Mesodermal cell (in vitro differentiated cells): ENCODE results near the gene VPS29.
"Not testable (repeated sequence)": the region's sequence is repeated elsewhere in the genome, so short reads cannot be mapped to it uniquely, and the experiment has no call there.

Experiments
- H3K27ac ChIP-seq: 2 replicates; pipeline ENCODE4 v1.7.0; 2013; ENCODE audit warnings: mild to moderate bottlenecking, low read depth, low read length, moderate library complexity; ENCODE audit not compliant: severe bottlenecking
- H3K36me3 ChIP-seq: 2 replicates; pipeline ENCODE4 v1.7.1; 2013; ENCODE audit warnings: mild to moderate bottlenecking, low read length, moderate library complexity; ENCODE audit not compliant: control insufficient read depth, insufficient read depth
- H3K4me1 ChIP-seq: one replicate; pipeline ENCODE4 v1.7.1; 2013; ENCODE audit warnings: mild to moderate bottlenecking, low read length; ENCODE audit not compliant: insufficient read depth, control insufficient read depth, poor library complexity, severe bottlenecking
- H3K4me3 ChIP-seq: 2 replicates; pipeline ENCODE4 v1.7.0; 2013; ENCODE audit warnings: low read length, control low read depth, mild to moderate bottlenecking; ENCODE audit not compliant: insufficient read depth, poor library complexity, severe bottlenecking; ENCODE audit errors: extremely low read depth
- H3K9me3 ChIP-seq: 2 replicates; pipeline ENCODE4 v1.7.1; 2013; ENCODE audit warnings: mild to moderate bottlenecking, low read length, moderate library complexity; ENCODE audit not compliant: control insufficient read depth
- WGBS, 2 experiments: methylation state at CpG; one replicate each; pipeline ENCODE4 v1.1.5; 2013; ENCODE audit warnings: missing lambda C conversion rate in 2 of 2; ENCODE audit not compliant: insufficient coverage in 2 of 2; 5-methylcytosine and 5-hydroxymethylcytosine counted together

The VPS29 gene

DNA sequence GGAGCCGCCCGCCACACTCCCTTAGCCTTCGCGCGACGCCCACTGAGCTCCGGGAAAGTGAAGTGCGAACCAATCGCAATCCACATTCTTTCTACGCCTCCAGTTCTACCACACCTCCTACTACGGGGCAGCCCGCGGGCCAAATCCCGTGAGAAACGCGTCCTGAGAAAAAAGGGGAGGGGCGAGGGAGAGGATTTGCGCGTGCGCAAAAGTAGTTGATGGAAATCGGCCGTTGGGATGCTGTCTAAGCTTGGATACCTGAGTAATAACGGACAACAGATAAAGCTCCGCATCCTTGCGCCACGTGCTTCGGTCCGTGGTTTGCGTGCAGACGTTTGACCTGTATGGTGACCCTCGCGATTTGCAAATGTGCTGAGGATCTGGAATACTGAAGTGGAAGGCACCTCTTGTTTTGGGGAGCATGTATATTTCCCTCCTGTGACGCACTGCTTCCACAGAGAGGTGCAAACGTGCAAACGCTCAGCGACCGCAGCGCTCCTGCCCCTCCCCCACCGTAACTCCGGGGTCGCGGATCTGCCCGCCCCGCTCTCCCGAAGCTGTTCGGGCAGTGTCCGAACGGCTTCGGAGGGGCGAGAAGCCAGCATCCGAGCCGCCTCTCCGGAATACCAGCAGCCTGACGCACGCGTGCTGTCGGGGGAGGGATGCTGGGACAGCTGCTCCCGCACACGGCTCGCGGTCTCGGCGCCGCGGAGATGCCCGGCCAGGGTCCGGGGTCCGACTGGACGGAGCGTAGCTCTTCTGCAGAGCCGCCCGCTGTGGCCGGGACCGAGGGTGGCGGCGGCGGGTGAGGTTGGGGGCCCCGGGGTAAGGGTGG lies 33.5 kb downstream of the VPS29 start, which contains the start of the genes FAM216A and GPN3:
TSS of gene FAM216A (plus strand) at position 632 of the 835 bp plus-strand sequence. CDS start at position 663, 31 bp downstream.
TSS of gene GPN3 (minus strand) at position 44 of the 835 bp plus-strand sequence. CDS start 54 bp downstream, outside the sequence.
- Histone ChIP-seq H3K4me3 (peak within 1 kb of the TSS; percentile 85), H3K9me3 (no peaks in the 10 kb centered on the region), H3K27ac (peak within 1 kb of the TSS; percentile 98), H3K36me3 (peaks cover 17% of the 10 kb centered on the region), H3K4me1 (peaks cover 7% of the 10 kb centered on the region)
- WGBS, 2 experiments, result 0% methylated on average over 54 to 70 of the region's 78 CpGs

DNA sequence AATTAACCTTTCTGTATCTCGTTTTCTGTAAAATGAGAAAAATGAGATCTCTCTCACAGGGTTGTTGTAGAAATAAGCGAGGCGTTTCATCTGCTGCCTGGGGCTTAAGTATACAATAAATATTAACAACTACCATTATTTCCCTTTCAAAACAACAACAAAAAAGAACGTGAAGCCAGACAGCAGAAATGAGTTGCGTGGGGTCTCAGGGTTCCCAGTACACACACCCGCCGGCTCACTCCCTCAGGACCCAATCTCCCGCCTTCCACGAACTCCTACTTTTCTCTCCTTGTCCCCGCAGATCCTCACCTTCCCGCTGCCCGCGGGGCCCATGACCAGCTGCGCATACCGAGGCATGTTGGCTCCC lies 34.1 kb downstream of the VPS29 start:
- Histone ChIP-seq H3K4me1 (peaks cover 7% of the 10 kb centered on the region), H3K4me3 (peak overlapping the region; percentile 85), H3K36me3 (peaks cover 20% of the 10 kb centered on the region), H3K27ac (peak overlapping the region; percentile 98), H3K9me3 (no peaks in the 10 kb centered on the region)
- WGBS, 2 experiments, result 0% methylated on average over 11 to 12 of the region's 15 CpGs

DNA sequence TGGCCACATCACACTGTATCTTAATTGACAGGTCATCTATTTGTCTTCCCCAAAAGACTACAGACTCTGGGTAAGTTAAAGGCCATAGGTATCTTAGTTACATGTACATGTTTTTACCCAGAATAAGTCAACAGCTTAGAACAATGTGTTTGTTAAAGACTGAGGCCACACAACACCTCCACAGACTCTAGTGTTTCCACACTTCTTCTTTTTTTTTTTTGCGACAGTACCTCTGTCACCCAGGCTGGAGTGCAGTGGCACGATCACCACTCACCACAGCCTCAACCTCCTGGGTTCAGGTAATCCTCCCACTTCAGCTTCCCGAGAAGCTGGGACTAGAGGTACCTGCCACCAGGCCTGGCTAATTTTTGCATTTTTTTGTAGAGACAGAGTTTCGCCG lies 35.1 kb downstream of the VPS29 start:
- Histone ChIP-seq H3K27ac (no peak overlapping the region), H3K9me3 (no peaks in the 10 kb centered on the region), H3K4me3 (peak overlapping the region; percentile 85), H3K36me3 (peaks cover 26% of the 10 kb centered on the region), H3K4me1 (peaks cover 7% of the 10 kb centered on the region)
- 85 to 89% methylated on average over 5 of the region's 5 CpGs for WGBS, 2 experiments

- not testable (repeated sequence) for H3K4me3 ChIP-seq, H3K4me1 ChIP-seq, H3K9me3 ChIP-seq, H3K27ac ChIP-seq
- WGBS, 2 experiments, result 94 to 96% methylated on average over 11 of the region's 11 CpGs
- H3K36me3 ChIP-seq, result peaks cover 32% of the 10 kb centered on the region
Measured at GRCh38 chr12:110465765-110466164, 36.1 kb downstream of the VPS29 start.

DNA sequence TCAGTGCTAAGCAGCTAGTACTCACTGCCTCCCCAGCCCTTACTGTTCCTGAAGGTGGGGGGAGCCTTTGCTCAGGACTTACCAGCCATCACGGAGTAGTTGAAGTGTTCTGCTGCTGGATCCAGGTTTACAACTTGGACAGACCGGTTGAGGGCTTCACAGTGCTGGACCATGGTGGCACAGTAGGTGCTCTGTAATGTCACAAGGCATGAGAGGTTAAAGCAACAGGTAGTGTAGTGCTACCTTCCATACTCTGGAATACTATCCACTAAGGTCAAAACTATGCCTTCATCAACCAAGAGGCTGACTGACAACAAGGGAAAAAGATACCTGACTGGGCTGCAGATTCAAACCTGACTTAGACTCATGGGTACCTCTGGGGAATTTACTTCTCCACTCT lies 36.9 kb downstream of the VPS29 start:
- H3K27ac ChIP-seq, result no peak overlapping the region
- H3K4me1 ChIP-seq, result peaks cover 6% of the 10 kb centered on the region
- H3K4me3 ChIP-seq, result no peak overlapping the region
- no peaks in the 10 kb centered on the region for H3K9me3 ChIP-seq
- peaks cover 38% of the 10 kb centered on the region for H3K36me3 ChIP-seq
- 94% methylated on average over 2 of the region's 2 CpGs; no CpG with 5 or more reads in 1 of the 2 experiments for WGBS, 2 experiments

- H3K36me3 ChIP-seq, result peaks cover 70% of the 10 kb centered on the region
- H3K4me3 ChIP-seq, H3K9me3 ChIP-seq, H3K4me1 ChIP-seq, H3K27ac ChIP-seq: not testable (repeated sequence)
- WGBS, 2 experiments, result 94% methylated on average over 2 to 3 of the region's 5 CpGs
Measured at GRCh38 chr12:110461189-110461588, 40.7 kb downstream of the VPS29 start.

- Histone ChIP-seq H3K4me1 (no peaks in the 10 kb centered on the region), H3K27ac (no peak overlapping the region), H3K36me3 (peaks cover 79% of the 10 kb centered on the region), H3K4me3 (no peak overlapping the region), H3K9me3 (no peaks in the 10 kb centered on the region)
- 100% methylated on average over 1 of the region's 4 CpGs; no CpG with 5 or more reads in 1 of the 2 experiments for WGBS, 2 experiments
Measured at GRCh38 chr12:110458756-110459155, 43.2 kb downstream of the VPS29 start.

DNA sequence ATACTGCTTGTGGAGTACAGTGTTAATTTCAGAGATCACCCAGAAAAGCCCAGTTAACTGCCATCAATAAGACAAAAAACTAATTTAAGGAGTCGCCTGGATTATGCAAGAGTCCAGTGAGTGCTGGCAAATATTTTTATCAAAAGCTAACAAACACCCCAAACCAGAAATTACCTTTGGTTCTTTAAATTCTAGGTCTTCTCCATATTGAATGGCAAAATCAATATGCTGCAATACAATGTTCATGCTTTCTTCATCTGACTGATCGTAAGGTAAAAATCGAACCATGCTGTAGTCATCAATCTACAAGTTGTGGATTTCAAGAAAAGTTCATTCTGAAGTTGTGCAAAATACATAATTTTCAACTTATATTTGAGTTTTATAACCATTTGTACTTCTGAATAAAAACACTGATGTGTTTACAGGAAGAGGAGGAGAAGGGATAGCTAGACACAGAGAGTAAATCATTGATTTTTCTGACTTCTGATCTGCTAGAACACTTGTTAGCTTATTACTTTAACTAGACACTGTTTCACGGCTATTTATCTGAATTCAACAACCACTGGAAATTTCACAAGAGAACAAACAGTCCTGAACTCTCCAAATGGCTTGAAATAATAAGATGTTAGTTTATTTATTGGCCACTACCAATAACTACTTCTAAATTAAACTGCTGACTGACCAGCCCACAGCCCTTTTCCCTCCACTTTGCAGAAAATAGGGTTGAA lies 48.2 kb downstream of the VPS29 start:
- WGBS, 2 experiments, result 95 to 100% methylated on average over 3 of the region's 4 CpGs
- Histone ChIP-seq H3K4me3 (no peak overlapping the region), H3K36me3 (peaks cover 65% of the 10 kb centered on the region), H3K9me3 (no peaks in the 10 kb centered on the region), H3K4me1 (no peaks in the 10 kb centered on the region), H3K27ac (no peak overlapping the region)

GRCh38 chr12:110451263-110451662 lies 50.6 kb downstream of the VPS29 start:
- 100% methylated on average over 1 of the region's 1 CpG for WGBS, 2 experiments
- Histone ChIP-seq H3K4me3 (no peak overlapping the region), H3K27ac (no peak overlapping the region), H3K9me3 (no peaks in the 10 kb centered on the region), H3K4me1 (no peaks in the 10 kb centered on the region), H3K36me3 (peaks cover 68% of the 10 kb centered on the region)

GRCh38 chr12:110449799-110450497 lies 52.0 kb downstream of the VPS29 start, which contains the start of gene ARPC3:
ARPC3 (minus strand) TSS chr12:110450337; CDS start chr12:110450260, 77 bp downstream.
- Histone ChIP-seq H3K36me3 (peaks cover 69% of the 10 kb centered on the region), H3K27ac (peak within 1 kb of the TSS; percentile 98), H3K9me3 (no peaks in the 10 kb centered on the region), H3K4me3 (peak within 1 kb of the TSS; percentile 96), H3K4me1 (no peaks in the 10 kb centered on the region)
- 1% methylated on average over 40 to 43 of the region's 51 CpGs for WGBS, 2 experiments
